Activated T-cell treated with anti-CD3 and anti-CD28 coated beads, Interleukin-2, amount 50 U/mL, for 72 hours (primary cell): ENCODE results near the gene PLA2G5. TPM values are rescaled to one million over a fixed set of nuclear protein-coding genes. Genes with fewer than 3 reads are reported as not detected.

Source experiments
- ATAC-seq, 2 donors: fragments of 150-1000 bp; cut with Tn5 transposase; replicated peaks in 1 of 2; 2 replicates each; pipeline ENCODE4 v1.10.0; 2021; ENCODE audit warnings: moderate library complexity in 2 of 2, mild to moderate bottlenecking in 1 of 2
- DNase-seq, 2 donors: peaks; one replicate each; pipeline ENCODE4 v3.0.0; 2021 to 2022; ENCODE audit warnings: mixed read lengths in 1 of 2
- H3K27ac Mint-ChIP-seq: one replicate; pipeline ENCODE4 v1.8.0; 2022; ENCODE audit warnings: mild to moderate bottlenecking, moderate library complexity, mixed read lengths
- H3K27me3 Mint-ChIP-seq: one replicate; pipeline ENCODE4 v1.8.0; 2022; ENCODE audit warnings: low read depth, mixed read lengths
- H3K36me3 Mint-ChIP-seq, 2 donors: one replicate each; pipeline ENCODE4 v1.8.0; 2022; ENCODE audit warnings: mixed read lengths in 2 of 2, mild to moderate bottlenecking in 1 of 2; ENCODE audit not compliant: insufficient read depth in 2 of 2
- H3K4me1 Mint-ChIP-seq: one replicate; pipeline ENCODE4 v1.8.0; 2022; ENCODE audit warnings: low read depth, mixed read lengths
- H3K4me3 Mint-ChIP-seq, 2 donors: one replicate each; pipeline ENCODE4 v1.8.0; 2022; ENCODE audit warnings: mild to moderate bottlenecking in 2 of 2, mixed read lengths in 2 of 2, moderate library complexity in 2 of 2
- H3K9me3 Mint-ChIP-seq, 2 donors: one replicate each; pipeline ENCODE4 v1.8.0; 2022; ENCODE audit warnings: mixed read lengths in 2 of 2
- total RNA-seq, 2 donors: library from RNA; stranded (reverse); gene quantifications; one replicate each; pipeline ENCODE4 v1.2.3, GENCODE V29; 2022

Gene PLA2G5
- total RNA-seq, 2 donors from 2014 or later = not detected

- Mint-ChIP-seq H3K4me1 (peaks cover 11% of the 10 kb centered on the region), H3K9me3 (no peaks in the 10 kb centered on the region), H3K27me3 (peaks cover 12% of the 10 kb centered on the region), H3K4me3 (no peak overlapping the region), H3K36me3 (no peaks in the 10 kb centered on the region), H3K27ac (no peak overlapping the region)
- DNase-seq (no peak), ATAC-seq (no peak)
Measured at GRCh38 chr1:20073256-20073655, 3.3 kb downstream of the PLA2G5 start.

- H3K4me3 Mint-ChIP-seq = no peak overlapping the region
- no peak overlapping the region for H3K27ac Mint-ChIP-seq
- no peak for DNase-seq
- H3K36me3 Mint-ChIP-seq = no peaks in the 10 kb centered on the region
- no peak for ATAC-seq
- peaks cover 16% of the 10 kb centered on the region for H3K4me1 Mint-ChIP-seq
- peaks cover 21% of the 10 kb centered on the region for H3K27me3 Mint-ChIP-seq
- H3K9me3 Mint-ChIP-seq = no peaks in the 10 kb centered on the region
Measured at GRCh38 chr1:20074055-20074724, 4.2 kb downstream of the PLA2G5 start.

GRCh38 chr1:20074725-20075171 is 4.8 kb downstream of the PLA2G5 start:
- ATAC-seq (no peak), DNase-seq (no peak)
- no peak overlapping the region for H3K27ac Mint-ChIP-seq
- no peak overlapping the region for H3K4me3 Mint-ChIP-seq
- peaks cover 16% of the 10 kb centered on the region for H3K4me1 Mint-ChIP-seq
- H3K36me3 Mint-ChIP-seq = no peaks in the 10 kb centered on the region
- peaks cover 26% of the 10 kb centered on the region for H3K27me3 Mint-ChIP-seq
- no peaks in the 10 kb centered on the region for H3K9me3 Mint-ChIP-seq

- no peaks in the 10 kb centered on the region for H3K36me3 Mint-ChIP-seq
- no peak for ATAC-seq
- H3K9me3 Mint-ChIP-seq = no peaks in the 10 kb centered on the region
Measured at GRCh38 chr1:20075345-20075744, 5.4 kb downstream of the PLA2G5 start.

GRCh38 chr1:20076223-20076622 is 6.2 kb downstream of the PLA2G5 start:
- Mint-ChIP-seq H3K4me1 (peaks cover 20% of the 10 kb centered on the region), H3K4me3 (no peak overlapping the region), H3K27ac (no peak overlapping the region), H3K9me3 (no peaks in the 10 kb centered on the region), H3K27me3 (peaks cover 40% of the 10 kb centered on the region), H3K36me3 (no peaks in the 10 kb centered on the region)
- ATAC-seq (no peak), DNase-seq (no peak)

More at GRCh38 chr1:20075345-20075744, 5.4 kb downstream of the PLA2G5 start:
- H3K27me3 Mint-ChIP-seq = peaks cover 31% of the 10 kb centered on the region
- H3K27ac Mint-ChIP-seq = no peak overlapping the region
- no peak overlapping the region for H3K4me3 Mint-ChIP-seq
- DNase-seq = no peak
- peaks cover 16% of the 10 kb centered on the region for H3K4me1 Mint-ChIP-seq

GRCh38 chr1:20076710-20077461 is 6.9 kb downstream of the PLA2G5 start:
- H3K36me3 Mint-ChIP-seq = no peaks in the 10 kb centered on the region
- H3K4me3 Mint-ChIP-seq = no peak overlapping the region
- peaks cover 46% of the 10 kb centered on the region for H3K27me3 Mint-ChIP-seq
- DNase-seq (no peak), ATAC-seq (no peak)
- H3K9me3 Mint-ChIP-seq = no peaks in the 10 kb centered on the region
- H3K27ac Mint-ChIP-seq = no peak overlapping the region
- peaks cover 22% of the 10 kb centered on the region for H3K4me1 Mint-ChIP-seq

- no peaks in the 10 kb centered on the region for H3K9me3 Mint-ChIP-seq
- H3K27ac Mint-ChIP-seq = no peak overlapping the region
- H3K36me3 Mint-ChIP-seq = no peaks in the 10 kb centered on the region
- ATAC-seq (no peak), DNase-seq (no peak)
- peaks cover 59% of the 10 kb centered on the region for H3K27me3 Mint-ChIP-seq
- peaks cover 22% of the 10 kb centered on the region for H3K4me1 Mint-ChIP-seq
- H3K4me3 Mint-ChIP-seq = no peak overlapping the region
Measured at GRCh38 chr1:20078171-20078651, 8.2 kb downstream of the PLA2G5 start.

GRCh38 chr1:20078711-20079110 is 8.7 kb downstream of the PLA2G5 start:
- Mint-ChIP-seq H3K4me1 (peaks cover 22% of the 10 kb centered on the region), H3K4me3 (no peak overlapping the region), H3K36me3 (no peaks in the 10 kb centered on the region), H3K9me3 (no peaks in the 10 kb centered on the region), H3K27me3 (peaks cover 60% of the 10 kb centered on the region), H3K27ac (no peak overlapping the region)
- no peak for ATAC-seq
- no peak for DNase-seq

GRCh38 chr1:20079661-20080305 is 9.8 kb downstream of the PLA2G5 start:
- H3K4me1 Mint-ChIP-seq = peaks cover 22% of the 10 kb centered on the region
- ATAC-seq = no peak
- H3K36me3 Mint-ChIP-seq = no peaks in the 10 kb centered on the region
- no peak overlapping the region for H3K4me3 Mint-ChIP-seq
- H3K9me3 Mint-ChIP-seq = no peaks in the 10 kb centered on the region
- H3K27me3 Mint-ChIP-seq = peaks cover 60% of the 10 kb centered on the region
- no peak overlapping the region for H3K27ac Mint-ChIP-seq
- no peak for DNase-seq

GRCh38 chr1:20080441-20081352 is 10.7 kb downstream of the PLA2G5 start:
- peaks cover 22% of the 10 kb centered on the region for H3K4me1 Mint-ChIP-seq
- H3K4me3 Mint-ChIP-seq = no peak overlapping the region
- ATAC-seq = no peak

GRCh38 chr1:20081353-20081810 is 11.4 kb downstream of the PLA2G5 start:
- H3K36me3 Mint-ChIP-seq = no peaks in the 10 kb centered on the region
- H3K9me3 Mint-ChIP-seq = no peaks in the 10 kb centered on the region
- DNase-seq = no peak
- ATAC-seq = no peak
- no peak overlapping the region for H3K27ac Mint-ChIP-seq
- peaks cover 22% of the 10 kb centered on the region for H3K4me1 Mint-ChIP-seq
- no peak overlapping the region for H3K4me3 Mint-ChIP-seq
- H3K27me3 Mint-ChIP-seq = peaks cover 60% of the 10 kb centered on the region

More at GRCh38 chr1:20080441-20081352, 10.7 kb downstream of the PLA2G5 start:
- Mint-ChIP-seq H3K27me3 (peaks cover 60% of the 10 kb centered on the region), H3K9me3 (no peaks in the 10 kb centered on the region), H3K27ac (no peak overlapping the region), H3K36me3 (no peaks in the 10 kb centered on the region)
- DNase-seq = peak in 1 of 2 donors; percentile 7

- no peaks in the 10 kb centered on the region for H3K36me3 Mint-ChIP-seq
- H3K4me3 Mint-ChIP-seq = no peak overlapping the region
- no peaks in the 10 kb centered on the region for H3K9me3 Mint-ChIP-seq
- DNase-seq = no peak
- H3K27me3 Mint-ChIP-seq = peaks cover 52% of the 10 kb centered on the region
- no peak for ATAC-seq
- H3K27ac Mint-ChIP-seq = no peak overlapping the region
- peaks cover 16% of the 10 kb centered on the region for H3K4me1 Mint-ChIP-seq
Measured at GRCh38 chr1:20082772-20083171, 12.8 kb downstream of the PLA2G5 start.
